Right lobe of liver (tissue), 6 donors: Measurements from ENCODE around the gene TPBG. TPM values are rescaled to one million over a fixed set of nuclear protein-coding genes. Genes with fewer than 3 reads are reported as not detected.
"Not testable (repeated sequence)": the region's sequence is repeated elsewhere in the genome, so short reads cannot be mapped to it uniquely, and the experiment has no call there.

Source experiments
- ATAC-seq, 4 donors: fragments of 200-7000 bp; cut with Tn5 transposase; one replicate each; pipeline ENCODE4 v1.9.1; 2020; ENCODE audit warnings: mild to moderate bottlenecking in 4 of 4, moderate library complexity in 4 of 4
- DNase-seq, 3 donors: peaks; one replicate each; pipeline ENCODE4 v3.0.0-alpha.2; 2020
- H3K27ac ChIP-seq, 3 donors: fragments of 200-600 bp; one replicate each; pipeline ENCODE4 v1.8.0; 2022
- H3K27me3 ChIP-seq, 2 donors: fragments of 200-600 bp; one replicate each; pipeline ENCODE4 v1.8.0; 2022
- H3K36me3 ChIP-seq, 4 donors: fragments of 200-600 bp; sonication (generic) in 1 of 4; one replicate each; pipeline versions ENCODE4 v1.5.1 to v1.8.0; 2017 to 2022; ENCODE audit warnings: control low read depth in 1 of 4
- H3K4me1 ChIP-seq, 4 donors: fragments of 200-600 bp; sonication (generic) in 1 of 4; one replicate each; pipeline versions ENCODE4 v1.5.1 to v1.8.0; 2017 to 2022; ENCODE audit warnings: control low read depth in 1 of 4
- H3K4me3 ChIP-seq, 3 donors: fragments of 200-600 bp; one replicate each; pipeline ENCODE4 v1.8.0; 2022
- H3K9me3 ChIP-seq, 4 donors: fragments of 200-600 bp; sonication (generic) in 1 of 4; one replicate each; pipeline versions ENCODE4 v1.5.1 to v1.8.0; 2017 to 2022; ENCODE audit warnings: control low read depth in 1 of 4
- CTCF ChIP-seq, 4 donors: fragments of 200-600 bp in 3 of 4; fragments of 450-650 bp in 1 of 4; IDR thresholded peaks; one replicate each; pipeline versions ENCODE4 v1.5.1 to v1.8.0; 2016 to 2022; ENCODE audit warnings: antibody characterized with exemption in 4 of 4, mild to moderate bottlenecking in 2 of 4
- POLR2A ChIP-seq: fragments of 450-650 bp; IDR thresholded peaks from one replicate; pipeline ENCODE4 v1.6.1; 2017; ENCODE audit warnings: antibody characterized with exemption, mild to moderate bottlenecking
- WGBS: methylation state at CpG from one replicate; pipeline ENCODE4 v1.1.6; 2018; ENCODE audit warnings: low coverage, low lambda C conversion rate; ENCODE audit not compliant: insufficient coverage; ENCODE audit errors: missing lambda C conversion rate; 5-methylcytosine and 5-hydroxymethylcytosine counted together
- intact Hi-C, 2 donors: fragments of 100-400 bp; cut with DNase I; formaldehyde crosslinking; loops; one replicate each; pipeline versions ENCODE4 v1.11.2 to v1.14.1; 2022
- total RNA-seq, 6 experiments: library from RNA; depleted of rRNA in 2 of 6; stranded (reverse); fragments of >200 nt in 2 of 6; fragmentation: NEBNext Ultra II Directional in 3 of 6; extraction: Animal tissue kit (Norgen Biotek cat#: 25700) in 3 of 6; gene quantifications; one replicate each; pipeline versions ENCODE4 v1.1.0 to v1.2.4, GENCODE V29; 2016 to 2023
- donor health status: DM: no; HTN: yes; CAD: no.
- donor health status: DM: no; HTN: no; CAD: no.
- donor health status: DM: no; HTN: no; CAD: no.
- donor health status: DM: no; HTN: yes; CAD: no.
- donor health status: DM: no; HTN: yes; CAD: no.

TPBG gene
- total RNA-seq, 6 experiments from 2014 or later: 0.42 to 1.4 (median 0.99) TPM

- WGBS: 71% methylated on average over 2 of the region's 2 CpGs
- H3K27ac ChIP-seq: no peak overlapping the region
- no peak for TF ChIP-seq CTCF (IDR thresholded peaks at IDR 0.05)
- TF ChIP-seq POLR2A: no peak
- no peak for ATAC-seq
- H3K4me1 ChIP-seq: no peaks in the 10 kb centered on the region
- no peak overlapping the region for H3K4me3 ChIP-seq
- no peaks in the 10 kb centered on the region for H3K27me3 ChIP-seq
- no peaks in the 10 kb centered on the region for H3K9me3 ChIP-seq
- intact Hi-C loops: no loop called here
- no peak for DNase-seq
- H3K36me3 ChIP-seq: no peaks in the 10 kb centered on the region
Measured at GRCh38 chr6:82385961-82386360, 22.3 kb downstream of the TPBG start.

GRCh38 chr6:82394770-82395169 lies 31.2 kb downstream of the TPBG start:
- H3K27ac ChIP-seq, intact Hi-C loops, H3K9me3 ChIP-seq, H3K36me3 ChIP-seq, ATAC-seq, DNase-seq, H3K4me3 ChIP-seq, H3K4me1 ChIP-seq, H3K27me3 ChIP-seq: not testable (repeated sequence)
- no CpG with 5 or more reads among the region's 15 CpGs for WGBS

- H3K4me3 ChIP-seq: no peak overlapping the region
- no peak for TF ChIP-seq CTCF (IDR thresholded peaks at IDR 0.05)
- TF ChIP-seq POLR2A: no peak
- no peak for DNase-seq
- H3K27me3 ChIP-seq: no peaks in the 10 kb centered on the region
- WGBS: 59% methylated on average over 1 of the region's 1 CpG
- no peak for ATAC-seq
- no peak overlapping the region for H3K27ac ChIP-seq
- intact Hi-C loops: no loop called here
- H3K36me3 ChIP-seq: no peaks in the 10 kb centered on the region
- H3K9me3 ChIP-seq: no peaks in the 10 kb centered on the region
- H3K4me1 ChIP-seq: no peaks in the 10 kb centered on the region
Measured at GRCh38 chr6:82396964-82397751, 33.5 kb downstream of the TPBG start.

- intact Hi-C loops: no loop called here
- H3K9me3 ChIP-seq: no peaks in the 10 kb centered on the region
- ATAC-seq (no peak), DNase-seq (no peak)
- H3K4me3 ChIP-seq: no peak overlapping the region
- no peaks in the 10 kb centered on the region for H3K27me3 ChIP-seq
- H3K27ac ChIP-seq: no peak overlapping the region
- no peak for TF ChIP-seq CTCF (IDR thresholded peaks at IDR 0.05)
- no peak for TF ChIP-seq POLR2A
- H3K4me1 ChIP-seq: no peaks in the 10 kb centered on the region
- no peaks in the 10 kb centered on the region for H3K36me3 ChIP-seq
- 88% methylated on average over 1 of the region's 1 CpG for WGBS
Measured at GRCh38 chr6:82397962-82398692, 34.5 kb downstream of the TPBG start.

GRCh38 chr6:82408952-82409431 lies 45.4 kb downstream of the TPBG start:
- intact Hi-C loops: no loop called here
- no peaks in the 10 kb centered on the region for H3K9me3 ChIP-seq
- WGBS: 39% methylated on average over 2 of the region's 2 CpGs
- no peak for DNase-seq
- no peak overlapping the region for H3K27ac ChIP-seq
- no peak overlapping the region for H3K4me3 ChIP-seq
- ATAC-seq: no peak
- no peaks in the 10 kb centered on the region for H3K36me3 ChIP-seq
- no peaks in the 10 kb centered on the region for H3K27me3 ChIP-seq
- TF ChIP-seq CTCF (IDR thresholded peaks at IDR 0.05): no peak
- TF ChIP-seq POLR2A: no peak
- no peaks in the 10 kb centered on the region for H3K4me1 ChIP-seq
